GM21529 (cell line): ENCODE results near the gene NFE2L3.
"Not testable (repeated sequence)": the region's sequence is repeated elsewhere in the genome, so short reads cannot be mapped to it uniquely, and the experiment has no call there.

Experiments used
- ATAC-seq: cut with Tn5 transposase; IDR thresholded peaks from one replicate; pipeline ENCODE4 v1.9.1; 2021; ENCODE audit not compliant: unreplicated experiment

The NFE2L3 gene

GRCh38 chr7:26145238-26145637 is 6.8 kb upstream of the NFE2L3 start:
- no peak for ATAC-seq

DNA sequence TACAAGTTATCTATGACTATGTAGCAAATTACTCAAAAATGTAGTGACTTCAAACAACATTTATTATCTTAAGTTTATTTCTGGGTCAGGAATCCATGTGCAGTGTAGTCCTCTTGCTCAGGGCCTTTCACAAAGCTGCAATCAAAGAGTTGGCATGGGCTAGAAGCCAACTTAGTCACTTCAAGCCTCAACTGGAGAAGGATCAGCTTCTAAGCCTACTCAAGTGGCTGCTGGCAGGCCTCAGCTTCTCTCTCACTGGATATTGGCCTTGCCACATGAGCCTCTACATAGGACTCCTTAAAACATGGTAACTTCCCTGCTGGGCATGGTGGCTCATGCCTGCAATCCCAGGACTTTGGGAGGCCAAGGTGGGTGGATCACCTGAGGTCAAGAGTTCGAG is 5.0 kb upstream of the NFE2L3 start:
- no peak for ATAC-seq

DNA sequence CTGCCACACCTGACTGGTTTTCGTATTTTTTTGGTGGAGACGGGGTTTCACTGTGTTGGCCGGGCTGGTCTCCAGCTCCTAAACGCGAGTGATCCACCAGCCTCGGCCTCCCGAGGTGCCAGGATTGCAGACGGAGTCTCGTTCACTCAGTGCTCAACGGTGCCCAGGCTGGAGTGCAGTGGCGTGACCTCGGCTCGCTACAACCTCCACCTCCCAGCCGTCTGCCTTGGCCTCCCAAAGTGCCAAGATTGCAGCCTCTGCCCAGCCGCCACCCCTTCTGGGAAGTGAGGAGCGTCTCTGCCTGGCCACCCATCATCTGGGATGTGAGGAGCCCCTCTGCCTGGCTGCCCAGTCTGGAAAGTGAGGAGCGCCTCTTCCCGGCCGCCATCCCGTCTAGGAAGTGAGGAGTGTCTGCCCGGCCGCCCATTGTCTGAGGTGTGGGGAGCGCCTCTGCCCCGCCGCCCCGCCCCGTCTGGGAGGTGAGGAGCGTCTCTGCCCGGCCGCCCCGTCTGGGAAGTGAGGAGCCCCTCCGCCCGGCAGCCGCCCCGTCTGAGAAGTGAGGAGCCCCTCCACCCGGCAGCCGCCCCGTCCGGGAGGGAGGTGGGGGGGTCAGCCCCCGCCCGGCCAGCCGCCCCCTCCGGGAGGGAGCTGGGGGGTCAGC is 4.2 kb upstream of the NFE2L3 start:
- not testable (repeated sequence) for ATAC-seq

GRCh38 chr7:26148307-26148700 is 3.7 kb upstream of the NFE2L3 start:
- not testable (repeated sequence) for ATAC-seq

DNA sequence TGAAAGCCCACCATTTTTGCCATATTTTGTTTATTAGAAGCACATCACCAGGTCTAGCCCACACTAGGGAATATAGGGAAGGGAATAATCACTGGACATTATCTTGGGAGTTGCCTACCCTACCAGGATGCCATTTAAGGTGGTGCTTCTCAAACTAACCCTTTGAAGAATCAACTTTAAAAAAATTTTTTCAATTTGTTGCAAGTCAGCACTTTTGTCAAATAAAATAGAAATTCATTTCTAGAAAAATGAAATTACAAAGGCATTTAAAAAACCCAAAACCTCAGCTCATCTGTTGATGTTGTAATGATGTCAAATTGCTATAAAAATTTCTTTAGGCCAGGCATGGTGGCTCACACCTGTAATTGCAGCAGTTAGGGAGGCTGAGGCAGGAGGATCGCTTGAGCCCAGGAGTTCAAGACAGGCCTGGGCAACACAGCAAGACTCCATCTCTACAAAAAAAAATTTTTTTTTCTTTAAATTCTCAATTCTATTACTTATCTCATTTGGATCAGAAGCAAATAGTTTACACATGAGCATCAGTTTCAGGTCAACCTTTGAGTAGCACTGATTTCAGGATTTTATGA is 2.5 kb upstream of the NFE2L3 start:
- no peak for ATAC-seq

GRCh38 chr7:26151096-26151495 is 902 bp upstream of the NFE2L3 start:
- no peak for ATAC-seq

GRCh38 chr7:26151650-26151952 is 397 bp upstream of the NFE2L3 start:
- no peak for ATAC-seq

- peak; percentile 26 for ATAC-seq
Observed at GRCh38 chr7:26152782-26153240, 813 bp downstream of the NFE2L3 start.

GRCh38 chr7:26153241-26153822 is 1.3 kb downstream of the NFE2L3 start:
- ATAC-seq, result no peak

- ATAC-seq, result no peak
Observed at GRCh38 chr7:26153823-26154783, 2.1 kb downstream of the NFE2L3 start.

DNA sequence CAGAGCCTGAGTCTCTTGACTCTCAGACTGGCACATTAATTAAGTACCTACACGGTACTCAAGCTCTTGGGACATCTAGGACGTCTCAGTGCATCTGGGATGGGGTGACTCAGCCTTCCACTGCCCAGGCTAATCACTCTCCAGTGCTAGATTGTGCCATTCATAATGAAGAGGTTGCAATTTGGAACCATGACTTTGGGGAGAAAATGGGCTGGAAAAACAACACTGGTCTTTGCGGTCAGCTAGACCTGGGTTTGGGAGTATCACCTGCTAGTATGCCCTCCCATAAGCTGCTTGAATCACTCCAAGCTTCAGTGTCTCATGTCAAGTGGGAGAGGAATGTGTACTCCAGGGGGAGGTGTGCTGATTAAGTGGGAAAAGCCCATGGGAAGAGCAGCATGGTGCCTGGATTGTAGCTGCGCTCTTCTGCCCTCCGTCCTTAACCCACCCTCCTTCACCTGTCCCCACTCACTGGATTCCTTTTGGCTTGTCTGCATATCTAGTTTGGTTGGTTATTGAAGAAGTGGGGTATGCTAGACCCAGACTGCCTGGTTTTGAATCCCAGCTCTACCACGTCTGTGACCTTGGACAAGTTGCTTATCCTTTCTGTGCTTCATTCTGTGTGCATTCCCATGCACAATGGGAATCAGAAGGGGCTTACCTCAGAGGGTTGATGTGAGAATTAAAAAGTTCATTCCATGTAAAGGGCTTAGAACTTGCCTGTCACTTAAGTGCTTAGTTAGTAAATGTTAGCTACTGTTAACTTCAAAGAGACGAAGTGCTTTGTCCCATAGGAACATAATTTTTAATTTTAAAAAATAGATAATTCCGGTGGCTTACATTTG is 3.8 kb downstream of the NFE2L3 start:
- ATAC-seq, result no peak

- peak; percentile 29 for ATAC-seq
Observed at GRCh38 chr7:26156451-26157420, 4.7 kb downstream of the NFE2L3 start.

DNA sequence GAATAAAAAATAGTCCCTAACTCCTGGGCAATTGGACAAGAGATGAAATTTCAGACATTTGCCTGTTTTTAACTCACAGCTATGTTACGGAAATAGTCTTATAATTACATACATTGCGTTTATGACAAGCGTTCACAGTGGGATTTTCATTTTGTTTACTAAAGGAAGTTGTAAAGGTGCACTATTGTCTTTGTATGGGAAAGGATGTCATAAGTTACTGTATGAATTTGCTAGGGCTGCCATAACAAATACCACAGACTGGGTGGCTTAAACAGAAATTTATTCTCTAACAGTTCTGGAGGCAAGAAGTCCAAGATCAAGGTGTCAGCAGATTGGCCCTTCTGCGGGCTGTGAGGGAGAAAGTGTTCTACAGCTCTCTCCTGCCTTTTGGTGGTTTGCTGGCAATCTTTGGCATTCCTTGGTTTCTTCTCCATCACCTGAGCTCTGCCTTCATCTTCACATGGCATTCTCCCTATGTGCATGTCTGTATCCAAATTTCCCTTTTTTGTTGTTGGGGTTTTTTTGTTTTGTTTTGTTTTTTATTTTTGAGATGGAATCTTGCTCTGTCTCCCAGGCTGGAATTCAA is 5.6 kb downstream of the NFE2L3 start:
- ATAC-seq, result no peak

GRCh38 chr7:26159243-26159642 is 7.2 kb downstream of the NFE2L3 start:
- no peak for ATAC-seq

- no peak for ATAC-seq
Observed at GRCh38 chr7:26160896-26161295, 8.9 kb downstream of the NFE2L3 start.

GRCh38 chr7:26162431-26162830 is 10.4 kb downstream of the NFE2L3 start:
- ATAC-seq, result no peak

DNA sequence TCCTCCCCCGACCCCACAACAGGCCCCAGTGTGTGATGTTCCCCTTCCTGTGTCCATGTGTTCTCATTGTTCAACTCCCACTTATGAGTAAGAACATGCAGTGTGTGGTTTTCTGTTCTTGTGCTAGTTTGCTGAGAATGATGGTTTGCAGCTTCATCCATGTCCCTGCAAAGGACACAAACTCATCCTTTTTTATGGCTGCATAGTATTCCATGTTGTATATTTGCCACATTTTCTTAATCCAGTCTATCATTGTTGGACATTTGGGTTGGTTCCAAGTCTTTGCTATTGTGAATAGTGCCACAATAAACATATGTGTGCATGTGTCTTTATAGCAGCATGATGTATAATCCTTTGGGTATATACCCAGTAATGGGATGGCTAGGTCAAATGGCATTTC is 11.8 kb downstream of the NFE2L3 start:
- ATAC-seq, result not testable (repeated sequence)

GRCh38 chr7:26165950-26166683 is 14.1 kb downstream of the NFE2L3 start:
- no peak for ATAC-seq
